Colonic mucosa (tissue), 4 donors: Measurements from ENCODE around the gene DIO3. TPM values are rescaled to one million over a fixed set of nuclear protein-coding genes. Genes with fewer than 3 reads are reported as not detected.

Experiments
- DNase-seq: peaks from one replicate; pipeline ENCODE4 v3.0.0-alpha.2; 2020
- H3K27ac ChIP-seq: fragments of 200-600 bp; one replicate; pipeline ENCODE4 v1.8.0; 2021
- H3K27me3 ChIP-seq: fragments of 200-600 bp; one replicate; pipeline ENCODE4 v1.8.0; 2021
- H3K36me3 ChIP-seq: fragments of 200-600 bp; one replicate; pipeline ENCODE4 v1.8.0; 2021
- H3K4me1 ChIP-seq: fragments of 200-600 bp; one replicate; pipeline ENCODE4 v1.8.0; 2021; ENCODE audit warnings: mild to moderate bottlenecking
- H3K4me3 ChIP-seq: fragments of 200-600 bp; one replicate; pipeline ENCODE4 v1.8.0; 2021
- H3K9ac ChIP-seq, 2 donors: one replicate each; pipeline ENCODE4 v1.7.0; 2013; ENCODE audit warnings: control low read depth in 2 of 2, low read depth in 2 of 2, low read length in 2 of 2
- H3K9me3 ChIP-seq: fragments of 200-600 bp; one replicate; pipeline ENCODE4 v1.8.0; 2021
- CTCF ChIP-seq: fragments of 200-600 bp; IDR thresholded peaks from one replicate; pipeline ENCODE4 v1.8.0; 2022; ENCODE audit warnings: antibody characterized with exemption, mild to moderate bottlenecking
- intact Hi-C: fragments of 100-400 bp; cut with DNase I; formaldehyde crosslinking; loops from one replicate; pipeline ENCODE4 v1.14.1; 2022
- total RNA-seq, 2 donors: library from RNA; stranded (reverse); fragmentation: NEBNext Ultra II Directional in 1 of 2; extraction: Animal tissue kit (Norgen Biotek cat#: 25700) in 1 of 2; gene quantifications; one replicate each; pipeline ENCODE4 v1.2.1, GENCODE V29; 2021
- donor health status: healthy.
- donor health status: DM: no; HTN: no; CAD: no.
- donor health status: DM: no; HTN: no; CAD: no.

The DIO3 gene
- total RNA-seq, 2 donors from 2014 or later: 0.16 to 0.35 TPM

- intact Hi-C loops: no loop called here
- H3K9me3 ChIP-seq: no peaks in the 10 kb centered on the region
- no peak for TF ChIP-seq CTCF
- H3K27me3 ChIP-seq: no peaks in the 10 kb centered on the region
- no peak overlapping the region for H3K27ac ChIP-seq
- H3K4me1 ChIP-seq: no peaks in the 10 kb centered on the region
- H3K36me3 ChIP-seq: no peaks in the 10 kb centered on the region
- DNase-seq: no peak
- H3K9ac ChIP-seq: no peak overlapping the region
- H3K4me3 ChIP-seq: no peak overlapping the region
Measured at GRCh38 chr14:101527987-101528386, 33.3 kb upstream of the DIO3 start.

GRCh38 chr14:101529079-101529478 is 32.2 kb upstream of the DIO3 start:
- no peak overlapping the region for H3K4me3 ChIP-seq
- no peaks in the 10 kb centered on the region for H3K27me3 ChIP-seq
- no peak overlapping the region for H3K9ac ChIP-seq
- no peak for TF ChIP-seq CTCF
- no peak for DNase-seq
- H3K36me3 ChIP-seq: no peaks in the 10 kb centered on the region
- no peak overlapping the region for H3K27ac ChIP-seq
- intact Hi-C loops: no loop called here
- H3K9me3 ChIP-seq: no peaks in the 10 kb centered on the region
- H3K4me1 ChIP-seq: no peaks in the 10 kb centered on the region

- Histone ChIP-seq H3K9ac (no peak overlapping the region), H3K27ac (no peak overlapping the region), H3K4me3 (no peak overlapping the region), H3K36me3 (no peaks in the 10 kb centered on the region), H3K4me1 (no peaks in the 10 kb centered on the region), H3K27me3 (no peaks in the 10 kb centered on the region), H3K9me3 (no peaks in the 10 kb centered on the region)
- no peak for DNase-seq
- TF ChIP-seq CTCF: no peak
- intact Hi-C loops: no loop called here
Measured at GRCh38 chr14:101534198-101534597, 27.1 kb upstream of the DIO3 start.

- Histone ChIP-seq H3K4me3 (no peak overlapping the region), H3K9me3 (no peaks in the 10 kb centered on the region), H3K27me3 (no peaks in the 10 kb centered on the region), H3K27ac (no peak overlapping the region), H3K9ac (peak overlapping the region; percentile 15 to 35), H3K4me1 (no peaks in the 10 kb centered on the region), H3K36me3 (no peaks in the 10 kb centered on the region)
- intact Hi-C loops: no loop called here
- DNase-seq: no peak
- TF ChIP-seq CTCF: no peak
Measured at GRCh38 chr14:101535232-101535631, 26.1 kb upstream of the DIO3 start.

- DNase-seq: no peak
- no peak for TF ChIP-seq CTCF
- H3K27me3 ChIP-seq: no peaks in the 10 kb centered on the region
- H3K9ac ChIP-seq: peak overlapping the region; percentile 15 to 35
- intact Hi-C loops: no loop called here
- H3K27ac ChIP-seq: no peak overlapping the region
- H3K9me3 ChIP-seq: no peaks in the 10 kb centered on the region
- H3K4me1 ChIP-seq: no peaks in the 10 kb centered on the region
- H3K4me3 ChIP-seq: no peak overlapping the region
- no peaks in the 10 kb centered on the region for H3K36me3 ChIP-seq
Measured at GRCh38 chr14:101535701-101536207, 25.5 kb upstream of the DIO3 start.
